CD14-positive monocyte (primary cell): ENCODE results near the gene PRKCA. TPM values are rescaled to one million over a fixed set of nuclear protein-coding genes. Genes with fewer than 3 reads are reported as not detected.

Source experiments
- DNase-seq, 3 donors: peaks; one replicate each; pipeline ENCODE4 v3.0.0-alpha.2; 2011 to 2022
- H2AFZ ChIP-seq: 2 replicates; pipeline ENCODE4 v1.6.0; 2012; ENCODE audit warnings: mild to moderate bottlenecking, low read depth, low read length, inconsistent platforms; ENCODE audit not compliant: insufficient read depth, poor library complexity, severe bottlenecking
- H3K27ac ChIP-seq, 2 donors: 1 replicate in 1 of 2; 2 replicates in 1 of 2; pipeline ENCODE4 v1.5.1; 2012 to 2013; ENCODE audit warnings: low read length in 2 of 2, control low read depth in 1 of 2, inconsistent platforms in 1 of 2, low read depth in 1 of 2, mild to moderate bottlenecking in 1 of 2
- H3K27me3 ChIP-seq, 2 donors: one replicate each; pipeline versions ENCODE4 v1.6.0 to v1.6.1; 2011 to 2013; ENCODE audit warnings: low read length in 2 of 2; ENCODE audit not compliant: control insufficient read depth in 2 of 2, insufficient read depth in 2 of 2
- H3K36me3 ChIP-seq, 2 donors: replicated peaks in 1 of 2; 1 replicate in 1 of 2; 2 replicates in 1 of 2; pipeline versions ENCODE4 v1.5.1 to v1.6.1; 2012 to 2013; ENCODE audit warnings: low read length in 2 of 2, control low read depth in 1 of 2, inconsistent platforms in 1 of 2, mild to moderate bottlenecking in 1 of 2; ENCODE audit not compliant: insufficient read depth in 2 of 2, control insufficient read depth in 1 of 2
- H3K4me1 ChIP-seq, 2 donors: 1 replicate in 1 of 2; 2 replicates in 1 of 2; pipeline versions ENCODE4 v1.5.1 to v1.6.1; 2012 to 2013; ENCODE audit warnings: low read length in 2 of 2, control low read depth in 1 of 2, inconsistent platforms in 1 of 2, mild to moderate bottlenecking in 1 of 2, moderate library complexity in 1 of 2; ENCODE audit not compliant: insufficient read depth in 2 of 2, control insufficient read depth in 1 of 2
- H3K4me2 ChIP-seq: replicated peaks from 2 replicates; pipeline ENCODE3; 2012; ENCODE audit warnings: low read length, moderate library complexity, mild to moderate bottlenecking; ENCODE audit not compliant: poor library complexity, severe bottlenecking; ENCODE audit errors: extremely low read depth
- H3K4me3 ChIP-seq, 3 experiments: fragments of 200-600 bp in 1 of 3; sonication (generic) in 1 of 3; replicated peaks in 1 of 3; 1 replicate in 2 of 3; 2 replicates in 1 of 3; pipeline ENCODE4 v1.5.1; 2011 to 2013; ENCODE audit warnings: low read length in 3 of 3, mild to moderate bottlenecking in 3 of 3, control low read depth in 2 of 3, low read depth in 2 of 3, inconsistent platforms in 1 of 3, moderate library complexity in 1 of 3
- H3K79me2 ChIP-seq: 2 replicates; pipeline ENCODE4 v1.6.0; 2012; ENCODE audit warnings: mild to moderate bottlenecking, control low read depth, inconsistent platforms, low read length, moderate library complexity; ENCODE audit not compliant: insufficient read depth
- H3K9ac ChIP-seq: 2 replicates; pipeline ENCODE4 v1.6.0; 2017; ENCODE audit warnings: low read length, mild to moderate bottlenecking; ENCODE audit not compliant: insufficient read depth, poor library complexity, severe bottlenecking
- H3K9me3 ChIP-seq, 2 donors: replicated peaks in 1 of 2; 1 replicate in 1 of 2; 2 replicates in 1 of 2; pipeline versions ENCODE4 v1.5.1 to v1.6.1; 2012 to 2013; ENCODE audit warnings: low read length in 2 of 2, control low read depth in 1 of 2; ENCODE audit not compliant: control insufficient read depth in 1 of 2, insufficient read depth in 1 of 2
- H4K20me1 ChIP-seq: 2 replicates; pipeline ENCODE4 v1.6.0; 2012; ENCODE audit warnings: mild to moderate bottlenecking, low read length, control low read depth, moderate library complexity; ENCODE audit not compliant: insufficient read depth
- H3K27ac Mint-ChIP-seq, 7 donors: one replicate each; pipeline ENCODE4 v1.8.0; 2020; ENCODE audit warnings: mild to moderate bottlenecking in 7 of 7, mixed read lengths in 7 of 7, moderate library complexity in 6 of 7, inconsistent platforms in 2 of 7
- H3K27me3 Mint-ChIP-seq, 3 donors: one replicate each; pipeline ENCODE4 v1.8.0; 2021 to 2022; ENCODE audit warnings: low read depth in 3 of 3, mild to moderate bottlenecking in 3 of 3, mixed read lengths in 3 of 3, moderate library complexity in 3 of 3, inconsistent platforms in 1 of 3
- H3K36me3 Mint-ChIP-seq, 2 donors: one replicate each; pipeline ENCODE4 v1.8.0; 2020; ENCODE audit warnings: mixed read lengths in 2 of 2, inconsistent platforms in 1 of 2, mild to moderate bottlenecking in 1 of 2
- H3K4me1 Mint-ChIP-seq: one replicate; pipeline ENCODE4 v1.8.0; 2020; ENCODE audit warnings: mild to moderate bottlenecking, mixed read lengths
- H3K4me3 Mint-ChIP-seq, 2 donors: one replicate each; pipeline ENCODE4 v1.8.0; 2020; ENCODE audit warnings: mild to moderate bottlenecking in 2 of 2, mixed read lengths in 2 of 2, moderate library complexity in 1 of 2
- H3K9me3 Mint-ChIP-seq, 7 donors: one replicate each; pipeline ENCODE4 v1.8.0; 2020 to 2022; ENCODE audit warnings: mixed read lengths in 7 of 7, mild to moderate bottlenecking in 6 of 7, moderate library complexity in 6 of 7, inconsistent platforms in 2 of 7
- CTCF ChIP-seq: fragments of 200-600 bp; IDR thresholded peaks from one replicate; pipeline ENCODE4 v1.8.0; 2022; ENCODE audit warnings: antibody characterized with exemption, mild to moderate bottlenecking
- WGBS: methylation state at CpG from one replicate; pipeline ENCODE4 v1.1.5; 2013; ENCODE audit warnings: missing lambda C conversion rate; ENCODE audit not compliant: insufficient coverage; 5-methylcytosine and 5-hydroxymethylcytosine counted together
- intact Hi-C, 2 donors: fragments of 100-400 bp; cut with micrococcal nuclease; formaldehyde crosslinking; loops; one replicate each; pipeline versions ENCODE4 v1.15.0 to v1.15.1; 2023
- polyA plus RNA-seq, 3 donors: library from polyadenylated mRNA; depleted of rRNA in 1 of 3; unstranded in 2 of 3; stranded (reverse) in 1 of 3; fragments of 300-500 nt in 2 of 3; fragments of >200 nt in 1 of 3; fragmentation: Illumina TruSeq in 2 of 3; gene quantifications; 1 replicate in 2 of 3; 2 replicates in 1 of 3; pipeline ENCODE4 v1.2.3, GENCODE V29; 2012 to 2021

Gene PRKCA
- polyA plus RNA-seq, 3 donors, result 0.22 to 7.1 (median 0.30) TPM

GRCh38 chr17:66425756-66426396, 123.5 kb downstream of the PRKCA start:
- peak overlapping the region; percentile 8 for H3K4me2 ChIP-seq
- peak overlapping the region in 1 of 3 experiments; percentile 21 for H3K4me3 ChIP-seq
- Mint-ChIP-seq H3K4me1 (peaks cover 46% of the 10 kb centered on the region), H3K4me3 (no peak overlapping the region), H3K27ac (peak overlapping the region in 2 of 7 donors; percentile 0 to 10), H3K9me3 (no peaks in the 10 kb centered on the region), H3K36me3 (peaks cover 4% of the 10 kb centered on the region in 2 donors), H3K27me3 (no peaks in the 10 kb centered on the region)
- TF ChIP-seq CTCF, result no peak
- H3K27ac ChIP-seq, result peak overlapping the region in 1 of 2 donors; percentile 21
- H3K9ac ChIP-seq, result no peak overlapping the region
- intact Hi-C loops, result no loop called here
- 60% methylated on average over 9 of the region's 12 CpGs for WGBS
- H3K4me1 ChIP-seq, result peaks cover 34 to 44% of the 10 kb centered on the region in 2 donors
- peak overlapping the region; percentile 44 for H2AFZ ChIP-seq
- peaks cover 45% of the 10 kb centered on the region for H3K79me2 ChIP-seq
- H3K9me3 ChIP-seq, result no peaks in the 10 kb centered on the region
- DNase-seq, result no peak
- no peaks in the 10 kb centered on the region for H4K20me1 ChIP-seq
- no peaks in the 10 kb centered on the region for H3K27me3 ChIP-seq
- no peaks in the 10 kb centered on the region for H3K36me3 ChIP-seq

GRCh38 chr17:66426397-66427033, 124.1 kb downstream of the PRKCA start:
- no peaks in the 10 kb centered on the region for H3K27me3 ChIP-seq
- H3K9me3 Mint-ChIP-seq, result no peaks in the 10 kb centered on the region
- H3K27me3 Mint-ChIP-seq, result no peaks in the 10 kb centered on the region
- H3K4me2 ChIP-seq, result peak overlapping the region; percentile 8
- H3K4me3 Mint-ChIP-seq, result no peak overlapping the region
- peaks cover 47% of the 10 kb centered on the region for H3K79me2 ChIP-seq
- peaks cover 46% of the 10 kb centered on the region for H3K4me1 Mint-ChIP-seq
- peak; percentile 38 for TF ChIP-seq CTCF
- peak overlapping the region in 1 of 7 donors; percentile 0 for H3K27ac Mint-ChIP-seq
- peak overlapping the region in 1 of 2 donors; percentile 21 for H3K27ac ChIP-seq
- no peak for DNase-seq
- peak overlapping the region; percentile 44 for H2AFZ ChIP-seq
- H3K36me3 Mint-ChIP-seq, result peaks cover 4% of the 10 kb centered on the region in 2 donors
- H3K9me3 ChIP-seq, result no peaks in the 10 kb centered on the region
- H3K4me1 ChIP-seq, result peaks cover 34 to 44% of the 10 kb centered on the region in 2 donors
- H3K9ac ChIP-seq, result no peak overlapping the region
- H3K36me3 ChIP-seq, result no peaks in the 10 kb centered on the region
- peak overlapping the region in 1 of 3 experiments; percentile 21 for H3K4me3 ChIP-seq
- intact Hi-C loops, result no loop called here
- WGBS, result 58% methylated on average over 3 of the region's 6 CpGs
- H4K20me1 ChIP-seq, result peaks cover under 1% of the 10 kb centered on the region
